DMS 273 treated with DMSO at 0.1 percent for 48 hours (cell line): Measurements from ENCODE around the gene MAPKAPK5.
"Not testable (repeated sequence)": the region's sequence is repeated elsewhere in the genome, so short reads cannot be mapped to it uniquely, and the experiment has no call there.

Experiments used
- DNase-seq: peaks from one replicate; lab custom pipeline; 2025; lab: John Stamatoyannopoulos, UW

Gene MAPKAPK5

GRCh38 chr12:111886662-111887545, 44.9 kb downstream of the MAPKAPK5 start:
- no peak for DNase-seq

GRCh38 chr12:111887926-111888745, 46.1 kb downstream of the MAPKAPK5 start:
- DNase-seq, result no peak

- no peak for DNase-seq
Observed at GRCh38 chr12:111893287-111893686, 51.3 kb downstream of the MAPKAPK5 start.

- DNase-seq, result no peak
Observed at GRCh38 chr12:111894556-111894955, 52.5 kb downstream of the MAPKAPK5 start.

GRCh38 chr12:111901182-111901581, 59.2 kb downstream of the MAPKAPK5 start:
- DNase-seq, result no peak

GRCh38 chr12:111904446-111904975, 62.5 kb downstream of the MAPKAPK5 start:
- DNase-seq, result no peak

GRCh38 chr12:111905502-111905901, 63.5 kb downstream of the MAPKAPK5 start:
- DNase-seq, result no peak

GRCh38 chr12:111907740-111908139, 65.7 kb downstream of the MAPKAPK5 start:
- no peak for DNase-seq

- DNase-seq, result no peak
Observed at GRCh38 chr12:111925171-111925570, 83.1 kb downstream of the MAPKAPK5 start.

GRCh38 chr12:111926631-111927030, 84.6 kb downstream of the MAPKAPK5 start:
- DNase-seq, result no peak

GRCh38 chr12:111927346-111927745, 85.3 kb downstream of the MAPKAPK5 start:
- no peak for DNase-seq

- no peak for DNase-seq
Observed at GRCh38 chr12:111932241-111932640, 90.2 kb downstream of the MAPKAPK5 start.

- DNase-seq, result no peak
Observed at GRCh38 chr12:111936869-111937268, 94.8 kb downstream of the MAPKAPK5 start.

GRCh38 chr12:111937429-111937828, 95.4 kb downstream of the MAPKAPK5 start:
- DNase-seq, result no peak

- no peak for DNase-seq
Observed at GRCh38 chr12:111942557-111942956, 100.5 kb downstream of the MAPKAPK5 start.

- DNase-seq, result no peak
Observed at GRCh38 chr12:111943929-111944328, 101.9 kb downstream of the MAPKAPK5 start.

GRCh38 chr12:111950961-111951676, 109.1 kb downstream of the MAPKAPK5 start:
- DNase-seq, result not testable (repeated sequence)
